CD14-positive monocyte (primary cell): ENCODE results near the gene SNX11. TPM values are rescaled to one million over a fixed set of nuclear protein-coding genes. Genes with fewer than 3 reads are reported as not detected.

Experiments used
- DNase-seq, 3 donors: peaks; one replicate each; pipeline ENCODE4 v3.0.0-alpha.2; 2011 to 2022
- H2AFZ ChIP-seq: 2 replicates; pipeline ENCODE4 v1.6.0; 2012; ENCODE audit warnings: mild to moderate bottlenecking, low read depth, low read length, inconsistent platforms; ENCODE audit not compliant: insufficient read depth, poor library complexity, severe bottlenecking
- H3K27ac ChIP-seq, 2 donors: 1 replicate in 1 of 2; 2 replicates in 1 of 2; pipeline ENCODE4 v1.5.1; 2012 to 2013; ENCODE audit warnings: low read length in 2 of 2, control low read depth in 1 of 2, inconsistent platforms in 1 of 2, low read depth in 1 of 2, mild to moderate bottlenecking in 1 of 2
- H3K27me3 ChIP-seq, 2 donors: one replicate each; pipeline versions ENCODE4 v1.6.0 to v1.6.1; 2011 to 2013; ENCODE audit warnings: low read length in 2 of 2; ENCODE audit not compliant: control insufficient read depth in 2 of 2, insufficient read depth in 2 of 2
- H3K36me3 ChIP-seq, 2 donors: replicated peaks in 1 of 2; 1 replicate in 1 of 2; 2 replicates in 1 of 2; pipeline versions ENCODE4 v1.5.1 to v1.6.1; 2012 to 2013; ENCODE audit warnings: low read length in 2 of 2, control low read depth in 1 of 2, inconsistent platforms in 1 of 2, mild to moderate bottlenecking in 1 of 2; ENCODE audit not compliant: insufficient read depth in 2 of 2, control insufficient read depth in 1 of 2
- H3K4me1 ChIP-seq, 2 donors: 1 replicate in 1 of 2; 2 replicates in 1 of 2; pipeline versions ENCODE4 v1.5.1 to v1.6.1; 2012 to 2013; ENCODE audit warnings: low read length in 2 of 2, control low read depth in 1 of 2, inconsistent platforms in 1 of 2, mild to moderate bottlenecking in 1 of 2, moderate library complexity in 1 of 2; ENCODE audit not compliant: insufficient read depth in 2 of 2, control insufficient read depth in 1 of 2
- H3K4me2 ChIP-seq: replicated peaks from 2 replicates; pipeline ENCODE3; 2012; ENCODE audit warnings: low read length, moderate library complexity, mild to moderate bottlenecking; ENCODE audit not compliant: poor library complexity, severe bottlenecking; ENCODE audit errors: extremely low read depth
- H3K4me3 ChIP-seq, 3 experiments: fragments of 200-600 bp in 1 of 3; sonication (generic) in 1 of 3; replicated peaks in 1 of 3; 1 replicate in 2 of 3; 2 replicates in 1 of 3; pipeline ENCODE4 v1.5.1; 2011 to 2013; ENCODE audit warnings: low read length in 3 of 3, mild to moderate bottlenecking in 3 of 3, control low read depth in 2 of 3, low read depth in 2 of 3, inconsistent platforms in 1 of 3, moderate library complexity in 1 of 3
- H3K79me2 ChIP-seq: 2 replicates; pipeline ENCODE4 v1.6.0; 2012; ENCODE audit warnings: mild to moderate bottlenecking, control low read depth, inconsistent platforms, low read length, moderate library complexity; ENCODE audit not compliant: insufficient read depth
- H3K9ac ChIP-seq: 2 replicates; pipeline ENCODE4 v1.6.0; 2017; ENCODE audit warnings: low read length, mild to moderate bottlenecking; ENCODE audit not compliant: insufficient read depth, poor library complexity, severe bottlenecking
- H3K9me3 ChIP-seq, 2 donors: replicated peaks in 1 of 2; 1 replicate in 1 of 2; 2 replicates in 1 of 2; pipeline versions ENCODE4 v1.5.1 to v1.6.1; 2012 to 2013; ENCODE audit warnings: low read length in 2 of 2, control low read depth in 1 of 2; ENCODE audit not compliant: control insufficient read depth in 1 of 2, insufficient read depth in 1 of 2
- H4K20me1 ChIP-seq: 2 replicates; pipeline ENCODE4 v1.6.0; 2012; ENCODE audit warnings: mild to moderate bottlenecking, low read length, control low read depth, moderate library complexity; ENCODE audit not compliant: insufficient read depth
- H3K27ac Mint-ChIP-seq, 7 donors: one replicate each; pipeline ENCODE4 v1.8.0; 2020; ENCODE audit warnings: mild to moderate bottlenecking in 7 of 7, mixed read lengths in 7 of 7, moderate library complexity in 6 of 7, inconsistent platforms in 2 of 7
- H3K27me3 Mint-ChIP-seq, 3 donors: one replicate each; pipeline ENCODE4 v1.8.0; 2021 to 2022; ENCODE audit warnings: low read depth in 3 of 3, mild to moderate bottlenecking in 3 of 3, mixed read lengths in 3 of 3, moderate library complexity in 3 of 3, inconsistent platforms in 1 of 3
- H3K36me3 Mint-ChIP-seq, 2 donors: one replicate each; pipeline ENCODE4 v1.8.0; 2020; ENCODE audit warnings: mixed read lengths in 2 of 2, inconsistent platforms in 1 of 2, mild to moderate bottlenecking in 1 of 2
- H3K4me1 Mint-ChIP-seq: one replicate; pipeline ENCODE4 v1.8.0; 2020; ENCODE audit warnings: mild to moderate bottlenecking, mixed read lengths
- H3K4me3 Mint-ChIP-seq, 2 donors: one replicate each; pipeline ENCODE4 v1.8.0; 2020; ENCODE audit warnings: mild to moderate bottlenecking in 2 of 2, mixed read lengths in 2 of 2, moderate library complexity in 1 of 2
- H3K9me3 Mint-ChIP-seq, 7 donors: one replicate each; pipeline ENCODE4 v1.8.0; 2020 to 2022; ENCODE audit warnings: mixed read lengths in 7 of 7, mild to moderate bottlenecking in 6 of 7, moderate library complexity in 6 of 7, inconsistent platforms in 2 of 7
- CTCF ChIP-seq: fragments of 200-600 bp; IDR thresholded peaks from one replicate; pipeline ENCODE4 v1.8.0; 2022; ENCODE audit warnings: antibody characterized with exemption, mild to moderate bottlenecking
- WGBS: methylation state at CpG from one replicate; pipeline ENCODE4 v1.1.5; 2013; ENCODE audit warnings: missing lambda C conversion rate; ENCODE audit not compliant: insufficient coverage; 5-methylcytosine and 5-hydroxymethylcytosine counted together
- intact Hi-C, 2 donors: fragments of 100-400 bp; cut with micrococcal nuclease; formaldehyde crosslinking; loops; one replicate each; pipeline versions ENCODE4 v1.15.0 to v1.15.1; 2023
- polyA plus RNA-seq, 3 donors: library from polyadenylated mRNA; depleted of rRNA in 1 of 3; unstranded in 2 of 3; stranded (reverse) in 1 of 3; fragments of 300-500 nt in 2 of 3; fragments of >200 nt in 1 of 3; fragmentation: Illumina TruSeq in 2 of 3; gene quantifications; 1 replicate in 2 of 3; 2 replicates in 1 of 3; pipeline ENCODE4 v1.2.3, GENCODE V29; 2012 to 2021

SNX11 gene
- polyA plus RNA-seq, 3 donors, result 34.3 to 49.3 (median 48.4) TPM

GRCh38 chr17:48106802-48107136 is 797 bp upstream of the SNX11 start:
- no peak for DNase-seq
- Histone ChIP-seq H3K4me3 (peak overlapping the region; percentile 75 to 98 (median 87)), H3K4me1 (peaks cover 67 to 79% of the 10 kb centered on the region in 2 donors), H3K9ac (peak overlapping the region; percentile 90), H3K27me3 (no peaks in the 10 kb centered on the region), H3K79me2 (peaks cover 47% of the 10 kb centered on the region), H3K9me3 (peaks cover 0 to 6% of the 10 kb centered on the region in 2 donors), H3K27ac (peak overlapping the region; percentile 76 to 94), H3K36me3 (no peaks in the 10 kb centered on the region), H4K20me1 (peaks cover 17% of the 10 kb centered on the region), H3K4me2 (peak overlapping the region; percentile 91), H2AFZ (peak overlapping the region; percentile 90)
- peaks cover 0 to 9% (median 0%) of the 10 kb centered on the region in 3 donors for H3K27me3 Mint-ChIP-seq
- H3K4me1 Mint-ChIP-seq, result peaks cover 72% of the 10 kb centered on the region
- intact Hi-C loops, result loop anchor here in 1 of 2 donors (10.0 kb wide), 1 partner anchor 132 kb away; the partner anchor contains the start of gene CDK5RAP3
- H3K36me3 Mint-ChIP-seq, result peaks cover 3 to 8% of the 10 kb centered on the region in 2 donors
- H3K4me3 Mint-ChIP-seq, result peak overlapping the region; percentile 98 to 99
- 51% methylated on average over 6 of the region's 13 CpGs for WGBS
- TF ChIP-seq CTCF, result no peak
- peaks cover 0 to 9% (median 7%) of the 10 kb centered on the region in 7 donors for H3K9me3 Mint-ChIP-seq
- H3K27ac Mint-ChIP-seq, result peak overlapping the region; percentile 88 to 97 (median 94)

GRCh38 chr17:48110761-48111160 is 3.2 kb downstream of the SNX11 start:
- no peak for DNase-seq
- peaks cover 77% of the 10 kb centered on the region for H3K79me2 ChIP-seq
- H3K27ac ChIP-seq, result peak overlapping the region; percentile 50 to 64
- peaks cover 17% of the 10 kb centered on the region for H4K20me1 ChIP-seq
- 70% methylated on average over 8 of the region's 9 CpGs for WGBS
- Mint-ChIP-seq H3K36me3 (peaks cover 11 to 28% of the 10 kb centered on the region in 2 donors), H3K27ac (peak overlapping the region; percentile 75 to 95 (median 87)), H3K4me1 (peaks cover 75% of the 10 kb centered on the region), H3K4me3 (peak overlapping the region; percentile 21 to 59), H3K9me3 (peaks cover 0 to 2% (median 0%) of the 10 kb centered on the region in 7 donors), H3K27me3 (peaks cover 0 to 5% (median 0%) of the 10 kb centered on the region in 3 donors)
- no peaks in the 10 kb centered on the region for H3K27me3 ChIP-seq
- TF ChIP-seq CTCF, result no peak
- peak overlapping the region; percentile 62 for H3K4me2 ChIP-seq
- H2AFZ ChIP-seq, result no peak overlapping the region
- H3K9me3 ChIP-seq, result no peaks in the 10 kb centered on the region
- H3K4me3 ChIP-seq, result peak overlapping the region in 1 of 3 experiments; percentile 36
- intact Hi-C loops, result loop anchor here in 1 of 2 donors (5.0 kb wide), 1 partner anchor 213 kb away; the partner anchor contains the start of gene SP2
- H3K4me1 ChIP-seq, result peaks cover 74 to 82% of the 10 kb centered on the region in 2 donors
- no peak overlapping the region for H3K9ac ChIP-seq
- peaks cover 10 to 11% of the 10 kb centered on the region in 2 donors for H3K36me3 ChIP-seq
